ENCODE data around the gene TRIP4.

GRCh38 chr15:64354688-64355344 lies 32.8 kb upstream of the TRIP4 start:
- TF ChIP-seq, protein P1, sequence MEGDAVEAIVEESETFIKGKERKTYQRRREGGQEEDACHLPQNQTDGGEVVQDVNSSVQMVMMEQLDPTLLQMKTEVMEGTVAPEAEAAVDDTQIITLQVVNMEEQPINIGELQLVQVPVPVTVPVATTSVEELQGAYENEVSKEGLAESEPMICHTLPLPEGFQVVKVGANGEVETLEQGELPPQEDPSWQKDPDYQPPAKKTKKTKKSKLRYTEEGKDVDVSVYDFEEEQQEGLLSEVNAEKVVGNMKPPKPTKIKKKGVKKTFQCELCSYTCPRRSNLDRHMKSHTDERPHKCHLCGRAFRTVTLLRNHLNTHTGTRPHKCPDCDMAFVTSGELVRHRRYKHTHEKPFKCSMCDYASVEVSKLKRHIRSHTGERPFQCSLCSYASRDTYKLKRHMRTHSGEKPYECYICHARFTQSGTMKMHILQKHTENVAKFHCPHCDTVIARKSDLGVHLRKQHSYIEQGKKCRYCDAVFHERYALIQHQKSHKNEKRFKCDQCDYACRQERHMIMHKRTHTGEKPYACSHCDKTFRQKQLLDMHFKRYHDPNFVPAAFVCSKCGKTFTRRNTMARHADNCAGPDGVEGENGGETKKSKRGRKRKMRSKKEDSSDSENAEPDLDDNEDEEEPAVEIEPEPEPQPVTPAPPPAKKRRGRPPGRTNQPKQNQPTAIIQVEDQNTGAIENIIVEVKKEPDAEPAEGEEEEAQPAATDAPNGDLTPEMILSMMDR (IDR thresholded peaks at IDR 0.05; ENCODE audit: control extremely low read depth in 1 of 3, insufficient read depth in 1 of 3, low read depth in 1 of 3, low read length in 3 of 3), result no peak
- TF ChIP-seq TAF7 (optimal IDR thresholded peaks at IDR 0.05; ENCODE audit: borderline replicate concordance, low read depth, low read length) (no peak), CHD7 (IDR thresholded peaks at IDR 0.05; ENCODE audit: insufficient replicate concordance, low read length) (no peak), POLR2AphosphoS5 (IDR thresholded peaks at IDR 0.05; ENCODE audit: low read depth, low read length) (no peak), GABPA (IDR thresholded peaks at IDR 0.05; ENCODE audit: borderline replicate concordance, insufficient read depth, low read length) (no peak), EZH2 (IDR thresholded peaks at IDR 0.05; ENCODE audit: low read depth, low read length, severe bottlenecking) (no peak)
